A673 (cell line): Measurements from ENCODE around the gene ARHGEF26. TPM values are rescaled to one million over a fixed set of nuclear protein-coding genes. Genes with fewer than 3 reads are reported as not detected.

ENCODE experiments used
- BruUV-seq: library from RNA; stranded (reverse); fragments of 400-500 nt; replicated peaks from 2 replicates; lab custom pipeline; 2021; lab: Mats Ljungman, UMichigan
- CTCF ChIA-PET: fragments of 300-600 bp; sonication (Branson Sonifier 250); formaldehyde crosslinking; loops from one replicate; lab custom pipeline; 2022; ENCODE audit warnings: antibody characterized with exemption; lab: Charles Lee
- POLR2A ChIA-PET: fragments of 300-600 bp; sonication (Branson Sonifier 250); formaldehyde crosslinking; loops from one replicate; lab custom pipeline; 2022; ENCODE audit warnings: antibody characterized with exemption; ENCODE audit not compliant: low non-redundant PET; lab: Charles Lee
- DNase-seq: peaks from one replicate; pipeline ENCODE4 v3.0.0-alpha.2; 2015; ENCODE audit warnings: low spot score
- H3K27ac ChIP-seq: fragments of 200-600 bp; sonication (generic); 2 replicates; pipeline ENCODE4 v1.5.1; 2016; ENCODE audit warnings: mixed run types, low read depth, mild to moderate bottlenecking, mixed read lengths, antibody characterized with exemption, low read length; ENCODE audit not compliant: poor library complexity, severe bottlenecking
- H3K27me3 ChIP-seq: fragments of 200-600 bp; sonication (generic); replicated peaks from 2 replicates; pipeline ENCODE4 v1.6.1; 2017; ENCODE audit warnings: mixed run types, low read depth, mild to moderate bottlenecking, mixed read lengths, antibody characterized with exemption, low read length; ENCODE audit not compliant: insufficient read depth, poor library complexity
- H3K36me3 ChIP-seq: fragments of 200-600 bp; sonication (generic); 2 replicates; pipeline ENCODE4 v1.6.1; 2016; ENCODE audit warnings: mixed run types, mild to moderate bottlenecking, mixed read lengths, antibody characterized with exemption, low read length; ENCODE audit not compliant: insufficient read depth, poor library complexity, severe bottlenecking
- H3K4me1 ChIP-seq: fragments of 200-600 bp; sonication (generic); 2 replicates; pipeline ENCODE4 v1.6.1; 2017; ENCODE audit warnings: mixed run types, mild to moderate bottlenecking, mixed read lengths, antibody characterized with exemption, low read length; ENCODE audit not compliant: insufficient read depth, poor library complexity, severe bottlenecking
- H3K4me3 ChIP-seq: fragments of 200-600 bp; sonication (generic); 2 replicates; pipeline ENCODE4 v1.5.1; 2016; ENCODE audit warnings: low read depth, mixed run types, mild to moderate bottlenecking, mixed read lengths, low read length; ENCODE audit not compliant: poor library complexity, severe bottlenecking
- H3K9me3 ChIP-seq: fragments of 200-600 bp; sonication (generic); 2 replicates; pipeline ENCODE4 v1.6.1; 2016; ENCODE audit warnings: mixed run types, low read depth, mild to moderate bottlenecking, mixed read lengths, antibody characterized with exemption, low read length; ENCODE audit not compliant: poor library complexity, severe bottlenecking
- CTCF ChIP-seq: fragments of 300-800, 200-600 bp; sonication (generic); conservative IDR thresholded peaks from 2 replicates; pipeline ENCODE4 v1.5.1; 2017; ENCODE audit warnings: low read depth, mild to moderate bottlenecking, antibody characterized with exemption, low read length, moderate library complexity, mixed read lengths
- EZH2 ChIP-seq: fragments of 200-600 bp; sonication (generic); IDR thresholded peaks from 2 replicates; pipeline ENCODE4 v1.6.1; 2017; ENCODE audit warnings: borderline replicate concordance, low read depth, mild to moderate bottlenecking, mixed read lengths, antibody characterized with exemption, low read length; ENCODE audit not compliant: poor library complexity, severe bottlenecking
- intact Hi-C: fragments of 100-400 bp; cut with micrococcal nuclease; formaldehyde crosslinking; loops from one replicate; pipeline ENCODE4 v1.10.0; 2022; ENCODE audit not compliant: unreplicated experiment
- total RNA-seq: library from RNA; stranded (reverse); gene quantifications from 2 replicates; pipeline ENCODE4 v1.2.3, GENCODE V29; 2021

Gene ARHGEF26
- total RNA-seq, 1 experiment from 2014 or later = 15.9 TPM

- POLR2A ChIA-PET = no interaction called here
- no peaks in the 10 kb centered on the region for H3K27me3 ChIP-seq
- peaks cover 11% of the 10 kb centered on the region for H3K4me1 ChIP-seq
- intact Hi-C loops = no loop called here
- H3K36me3 ChIP-seq = no peaks in the 10 kb centered on the region
- no peak for DNase-seq
- no peak overlapping the region for H3K4me3 ChIP-seq
- no TSS peak for BruUV-seq
- no peak overlapping the region for H3K27ac ChIP-seq
- CTCF ChIA-PET = no interaction called here
- no peak for TF ChIP-seq CTCF
- no peak for TF ChIP-seq EZH2
- no peaks in the 10 kb centered on the region for H3K9me3 ChIP-seq
These were observed 108.0 kb downstream of the ARHGEF26 start for GRCh38 chr3:154229217-154229590.

GRCh38 chr3:154235330-154235729, 114.1 kb downstream of the ARHGEF26 start:
- ChIA-PET CTCF (no interaction called here), POLR2A (no interaction called here)
- no TSS peak for BruUV-seq
- Histone ChIP-seq H3K4me1 (no peaks in the 10 kb centered on the region), H3K27ac (no peak overlapping the region), H3K27me3 (no peaks in the 10 kb centered on the region), H3K9me3 (no peaks in the 10 kb centered on the region), H3K4me3 (no peak overlapping the region), H3K36me3 (no peaks in the 10 kb centered on the region)
- TF ChIP-seq EZH2 (no peak), CTCF (no peak)
- intact Hi-C loops = no loop called here
- DNase-seq = no peak

- DNase-seq = no peak
- POLR2A ChIA-PET = no interaction called here
- CTCF ChIA-PET = no interaction called here
- no peaks in the 10 kb centered on the region for H3K9me3 ChIP-seq
- intact Hi-C loops = no loop called here
- H3K27me3 ChIP-seq = no peaks in the 10 kb centered on the region
- no peak for TF ChIP-seq CTCF
- no peak overlapping the region for H3K27ac ChIP-seq
- H3K36me3 ChIP-seq = no peaks in the 10 kb centered on the region
- no peaks in the 10 kb centered on the region for H3K4me1 ChIP-seq
- BruUV-seq = no TSS peak
- no peak overlapping the region for H3K4me3 ChIP-seq
These were observed 115.1 kb downstream of the ARHGEF26 start for GRCh38 chr3:154236331-154236730.
